Tibial nerve (tissue), 4 donors: ENCODE measurements around the gene FSTL1. TPM values are rescaled to one million over a fixed set of nuclear protein-coding genes. Genes with fewer than 3 reads are reported as not detected.
A peak's percentile ranks its signal among the peaks of the same experiment; 100 is the strongest.

Experiments used
- DNase-seq, 2 donors: peaks; one replicate each; pipeline ENCODE4 v3.0.0-alpha.2; 2019; ENCODE audit warnings: low spot score in 2 of 2
- H3K27ac ChIP-seq, 4 donors: fragments of 200-600 bp; sonication (generic) in 3 of 4; one replicate each; pipeline ENCODE4 v1.5.1; 2017 to 2019; ENCODE audit warnings: mild to moderate bottlenecking in 1 of 4
- H3K27me3 ChIP-seq, 2 donors: fragments of 200-600 bp; sonication (generic) in 1 of 2; one replicate each; pipeline versions ENCODE4 v1.5.1 to v1.6.0; 2017 to 2019
- H3K36me3 ChIP-seq, 3 donors: fragments of 200-600 bp; sonication (generic); one replicate each; pipeline ENCODE4 v1.5.1; 2018 to 2019
- H3K4me1 ChIP-seq, 4 donors: fragments of 200-600 bp; sonication (generic) in 3 of 4; one replicate each; pipeline ENCODE4 v1.5.1; 2017 to 2019
- H3K4me3 ChIP-seq, 4 donors: fragments of 200-600 bp; sonication (generic) in 3 of 4; one replicate each; pipeline ENCODE4 v1.5.1; 2017 to 2019; ENCODE audit warnings: mild to moderate bottlenecking in 1 of 4, moderate library complexity in 1 of 4
- H3K9me3 ChIP-seq, 4 donors: fragments of 200-600 bp; sonication (generic) in 3 of 4; one replicate each; pipeline ENCODE4 v1.5.1; 2017 to 2019
- CTCF ChIP-seq, 5 experiments: fragments of 200-600 bp in 3 of 5; fragments of 450-650 bp in 2 of 5; sonication (generic) in 3 of 5; IDR thresholded peaks; one replicate each; pipeline ENCODE4 v1.5.1; 2016 to 2019; ENCODE audit warnings: antibody characterized with exemption in 5 of 5, mild to moderate bottlenecking in 3 of 5, moderate library complexity in 2 of 5
- EP300 ChIP-seq, 2 donors: sonication (generic); formaldehyde crosslinking; IDR thresholded peaks; one replicate each; pipeline ENCODE4 v1.6.1; 2017; ENCODE audit warnings: antibody characterized with exemption in 2 of 2, mild to moderate bottlenecking in 1 of 2
- POLR2A ChIP-seq, 2 donors: fragments of 450-650 bp; IDR thresholded peaks; one replicate each; pipeline ENCODE4 v1.6.1; 2017; ENCODE audit warnings: antibody characterized with exemption in 2 of 2, mild to moderate bottlenecking in 2 of 2, moderate library complexity in 2 of 2
- WGBS, 2 donors: methylation state at CpG; one replicate each; pipeline ENCODE4 v1.1.5; 2018; 5-methylcytosine and 5-hydroxymethylcytosine counted together
- total RNA-seq, 4 donors: library from RNA; depleted of rRNA; stranded (reverse); fragments of >200 nt; gene quantifications; one replicate each; pipeline ENCODE4 v1.1.0, GENCODE V29; 2016

The FSTL1 gene
- total RNA-seq, 4 donors from 2014 or later = 389 to 942 (median 486) TPM

- H3K27me3 ChIP-seq = no peaks in the 10 kb centered on the region
- WGBS, 2 donors = 43 to 49% methylated on average over 3 of the region's 3 CpGs
- no peak for DNase-seq
- H3K36me3 ChIP-seq = no peaks in the 10 kb centered on the region
- H3K27ac ChIP-seq = peak overlapping the region; percentile 63 to 89 (median 84)
- TF ChIP-seq CTCF (IDR thresholded peaks at IDR 0.05) (no peak), POLR2A (IDR thresholded peaks at IDR 0.05) (no peak), EP300 (IDR thresholded peaks at IDR 0.05) (no peak)
- peaks cover 3 to 97% (median 58%) of the 10 kb centered on the region in 4 donors for H3K4me1 ChIP-seq
- no peak overlapping the region for H3K4me3 ChIP-seq
- H3K9me3 ChIP-seq = no peaks in the 10 kb centered on the region
Observed at GRCh38 chr3:120419797-120420196, 31.0 kb downstream of the FSTL1 start.

- no peak for DNase-seq
- TF ChIP-seq EP300 (IDR thresholded peaks at IDR 0.05) (no peak), CTCF (IDR thresholded peaks at IDR 0.05) (peak in 4 of 5 experiments; percentile 19 to 45 (median 34))
Observed at GRCh38 chr3:120418866-120419490, 31.8 kb downstream of the FSTL1 start.

GRCh38 chr3:120418446-120418845, 32.3 kb downstream of the FSTL1 start:
- WGBS, 2 donors = 46 to 49% methylated on average over 7 of the region's 7 CpGs
- H3K4me3 ChIP-seq = no peak overlapping the region
- TF ChIP-seq EP300 (IDR thresholded peaks at IDR 0.05) = no peak
- TF ChIP-seq POLR2A (IDR thresholded peaks at IDR 0.05) = no peak
- no peak for TF ChIP-seq CTCF (IDR thresholded peaks at IDR 0.05)
- H3K9me3 ChIP-seq = no peaks in the 10 kb centered on the region
- DNase-seq = no peak
- H3K27ac ChIP-seq = peak overlapping the region; percentile 29 to 89 (median 84)
- no peaks in the 10 kb centered on the region for H3K36me3 ChIP-seq
- peaks cover 3 to 84% (median 50%) of the 10 kb centered on the region in 4 donors for H3K4me1 ChIP-seq
- H3K27me3 ChIP-seq = no peaks in the 10 kb centered on the region

More at GRCh38 chr3:120418866-120419490, 31.8 kb downstream of the FSTL1 start:
- Histone ChIP-seq H3K27ac (peak overlapping the region; percentile 63 to 89 (median 84)), H3K4me3 (no peak overlapping the region), H3K4me1 (peaks cover 3 to 88% (median 55%) of the 10 kb centered on the region in 4 donors), H3K9me3 (no peaks in the 10 kb centered on the region), H3K36me3 (no peaks in the 10 kb centered on the region), H3K27me3 (no peaks in the 10 kb centered on the region)
- 14 to 17% methylated on average over 6 of the region's 6 CpGs for WGBS, 2 donors

GRCh38 chr3:120417272-120417911, 33.4 kb downstream of the FSTL1 start:
- TF ChIP-seq EP300 (IDR thresholded peaks at IDR 0.05) (peak; percentile 47 to 83), POLR2A (IDR thresholded peaks at IDR 0.05) (peak in 1 of 2 donors; percentile 77), CTCF (IDR thresholded peaks at IDR 0.05) (peak; percentile 80 to 93 (median 87))
- no peaks in the 10 kb centered on the region for H3K9me3 ChIP-seq
- peak; percentile 90 to 97 for DNase-seq
- no peaks in the 10 kb centered on the region for H3K27me3 ChIP-seq
- H3K27ac ChIP-seq = peak overlapping the region; percentile 9 to 89 (median 73)
- H3K4me3 ChIP-seq = peak overlapping the region in 3 of 4 donors; percentile 10 to 35 (median 22)
- H3K4me1 ChIP-seq = peaks cover 0 to 83% (median 49%) of the 10 kb centered on the region in 4 donors
- H3K36me3 ChIP-seq = peaks cover 0 to 2% (median 0%) of the 10 kb centered on the region in 3 donors
- WGBS, 2 donors = 0 to 1% methylated on average over 9 of the region's 9 CpGs

GRCh38 chr3:120416868-120417267, 33.9 kb downstream of the FSTL1 start:
- Histone ChIP-seq H3K4me3 (peak overlapping the region in 1 of 4 donors; percentile 22), H3K36me3 (peaks cover 0 to 7% (median 0%) of the 10 kb centered on the region in 3 donors), H3K4me1 (peaks cover 0 to 83% (median 45%) of the 10 kb centered on the region in 4 donors), H3K9me3 (no peaks in the 10 kb centered on the region), H3K27me3 (no peaks in the 10 kb centered on the region), H3K27ac (peak overlapping the region; percentile 9 to 89 (median 69))
- TF ChIP-seq EP300 (IDR thresholded peaks at IDR 0.05) (no peak), POLR2A (IDR thresholded peaks at IDR 0.05) (no peak), CTCF (IDR thresholded peaks at IDR 0.05) (no peak)
- WGBS, 2 donors = 17 to 20% methylated on average over 1 to 2 of the region's 2 CpGs
- no peak for DNase-seq
